ENCODE measurements around the gene ADGRE1.

Gene ADGRE1

DNA sequence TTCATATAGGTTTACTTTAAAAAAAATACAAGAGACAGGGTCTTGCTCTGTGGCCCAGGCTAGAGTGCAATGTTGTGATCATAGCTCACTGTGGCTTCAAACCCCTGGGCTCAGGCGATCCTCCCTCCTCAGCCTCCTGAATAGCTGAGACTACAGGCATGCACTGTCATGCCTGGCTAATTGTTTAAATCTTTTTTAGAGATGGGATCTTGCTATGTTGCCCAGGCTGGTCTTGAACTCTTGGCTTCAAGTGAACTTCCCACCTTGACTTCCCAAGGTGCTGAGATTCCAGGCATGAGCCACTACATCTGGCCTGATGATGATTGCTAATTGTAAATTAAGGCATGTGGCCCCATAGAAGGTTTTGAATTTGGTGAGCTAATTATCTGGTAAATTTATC, 35.4 kb upstream of the ADGRE1 start:
- H3K36me3 ChIP-seq (ENCODE audit: control insufficient read depth in 2 of 2, insufficient read depth in 1 of 2, low read length in 2 of 2), result no peaks in the 10 kb centered on the region
- H3K4me3 ChIP-seq (ENCODE audit: low read depth, low read length), result no peak overlapping the region
- H3K4me1 ChIP-seq (ENCODE audit: control insufficient read depth, insufficient read depth, low read length), result no peaks in the 10 kb centered on the region
- CTCF ChIA-PET, result interaction anchor here (4.7 kb wide), 1 partner anchor 11 kb away, joined by 30 read pairs; no protein-coding TSS in a partner anchor
- TF ChIP-seq ZNF121 (tag by site-specific recombination; IDR thresholded peaks at IDR 0.05) (0 out of 2 replicates have a peak, but pooled peaks have one; percentile 66), ZNF660 (tag by site-specific recombination; IDR thresholded peaks at IDR 0.05) (no peak)
- POLR2A ChIA-PET, result no interaction called here
- no peak overlapping the region for H3K27ac ChIP-seq (ENCODE audit: extremely low read depth, low read depth, low read length)
- H3K9me3 ChIP-seq (ENCODE audit: control insufficient read depth, insufficient read depth, low read depth, low read length), result no peaks in the 10 kb centered on the region

DNA sequence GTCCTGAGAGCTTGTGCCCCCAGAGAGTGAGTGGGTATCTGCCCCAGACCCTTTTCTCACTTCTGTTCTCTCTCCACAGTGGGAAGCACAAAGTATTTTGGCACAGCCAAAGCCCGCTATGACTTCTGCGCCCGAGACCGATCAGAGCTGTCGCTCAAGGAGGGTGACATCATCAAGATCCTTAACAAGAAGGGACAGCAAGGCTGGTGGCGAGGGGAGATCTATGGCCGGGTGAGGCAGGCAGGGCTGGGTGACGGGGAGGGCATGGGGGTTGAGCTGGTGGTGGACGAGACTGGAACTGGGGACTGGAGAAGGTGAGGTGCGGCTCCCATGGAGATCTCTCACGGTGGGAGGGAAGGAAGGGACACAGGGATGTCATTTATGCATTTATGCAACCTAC, 33.5 kb upstream of the ADGRE1 start:
- ChIA-PET CTCF (interaction anchor here (0.6 to 4.7 kb wide), 2 partner anchors 9 to 238 kb away, joined by 5 to 30 read pairs; no protein-coding TSS in a partner anchor), POLR2A (no interaction called here)
- Histone ChIP-seq H3K4me1 (ENCODE audit: control insufficient read depth, insufficient read depth, low read length) (no peaks in the 10 kb centered on the region), H3K36me3 (ENCODE audit: control insufficient read depth in 2 of 2, insufficient read depth in 1 of 2, low read length in 2 of 2) (no peaks in the 10 kb centered on the region), H3K27ac (ENCODE audit: extremely low read depth, low read depth, low read length) (no peak overlapping the region), H3K9me3 (ENCODE audit: control insufficient read depth, insufficient read depth, low read depth, low read length) (no peaks in the 10 kb centered on the region), H3K4me3 (ENCODE audit: low read depth, low read length) (no peak overlapping the region)
- TF ChIP-seq ZNF747 (tag by site-specific recombination; IDR thresholded peaks at IDR 0.05), result no peak

- Histone ChIP-seq H3K4me3 (ENCODE audit: low read depth, low read length) (no peak overlapping the region), H3K9me3 (ENCODE audit: control insufficient read depth, insufficient read depth, low read depth, low read length) (no peaks in the 10 kb centered on the region), H3K27ac (ENCODE audit: extremely low read depth, low read depth, low read length) (no peak overlapping the region), H3K36me3 (ENCODE audit: control insufficient read depth in 2 of 2, insufficient read depth in 1 of 2, low read length in 2 of 2) (no peaks in the 10 kb centered on the region), H3K4me1 (ENCODE audit: control insufficient read depth, insufficient read depth, low read length) (no peaks in the 10 kb centered on the region)
- TF ChIP-seq ZBTB8A (tag by site-specific recombination; IDR thresholded peaks at IDR 0.05) (no peak), ZNF561 (tag by site-specific recombination; IDR thresholded peaks at IDR 0.05; ENCODE audit: borderline replicate concordance) (no peak), ZNF280C (tag by site-specific recombination; IDR thresholded peaks at IDR 0.05) (no peak), PRDM1 (tag by site-specific recombination; IDR thresholded peaks at IDR 0.05) (no peak), MZF1 (tag by site-specific recombination; IDR thresholded peaks at IDR 0.05; ENCODE audit: borderline replicate concordance) (no peak), ZNF239 (tag by site-specific recombination; IDR thresholded peaks at IDR 0.05) (no peak), FEZF1 (tag by site-specific recombination; IDR thresholded peaks at IDR 0.05) (no peak), ZNF623 (tag by site-specific recombination; IDR thresholded peaks at IDR 0.05) (peak; percentile 85)
- POLR2A ChIA-PET, result no interaction called here
- CTCF ChIA-PET, result interaction anchor here (4.7 kb wide), 1 partner anchor 8 kb away, joined by 30 read pairs; no protein-coding TSS in a partner anchor
Measured at GRCh38 chr19:6854758-6855157, 32.6 kb upstream of the ADGRE1 start.

DNA sequence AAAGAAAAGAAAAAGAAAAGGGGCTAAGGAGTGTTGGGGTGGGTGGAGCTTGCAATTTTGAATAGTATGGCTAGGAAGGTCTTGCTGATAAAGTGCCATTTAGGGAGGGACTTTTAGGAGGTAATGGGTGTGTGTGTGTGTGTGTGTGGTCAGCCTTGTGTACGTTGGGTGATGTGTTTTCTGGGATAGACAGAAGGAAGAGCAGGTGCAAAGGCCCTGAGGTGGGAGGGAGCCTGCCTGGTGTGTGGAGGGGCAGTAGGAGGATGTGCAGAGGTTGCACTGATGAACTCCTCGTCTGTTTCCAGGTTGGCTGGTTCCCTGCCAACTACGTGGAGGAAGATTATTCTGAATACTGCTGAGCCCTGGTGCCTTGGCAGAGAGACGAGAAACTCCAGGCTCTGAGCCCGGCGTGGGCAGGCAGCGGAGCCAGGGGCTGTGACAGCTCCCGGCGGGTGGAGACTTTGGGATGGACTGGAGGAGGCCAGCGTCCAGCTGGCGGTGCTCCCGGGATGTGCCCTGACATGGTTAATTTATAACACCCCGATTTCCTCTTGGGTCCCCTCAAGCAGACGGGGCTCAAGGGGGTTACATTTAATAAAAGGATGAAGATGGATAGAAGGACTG, 30.5 kb upstream of the ADGRE1 start:
- TF ChIP-seq ZFHX2 (tag by site-specific recombination; conservative IDR thresholded peaks at IDR 0.05) (peak; percentile 42; the same call in 1 of the 2 replicates), ZNF623 (tag by site-specific recombination; IDR thresholded peaks at IDR 0.05) (peak; percentile 93), EGR2 (tag by site-specific recombination; IDR thresholded peaks at IDR 0.05; ENCODE audit: low read depth) (peak; percentile 81), MYNN (tag by site-specific recombination; IDR thresholded peaks at IDR 0.05; ENCODE audit: borderline replicate concordance) (no peak)
- TF ChIP-seq, protein P1, sequence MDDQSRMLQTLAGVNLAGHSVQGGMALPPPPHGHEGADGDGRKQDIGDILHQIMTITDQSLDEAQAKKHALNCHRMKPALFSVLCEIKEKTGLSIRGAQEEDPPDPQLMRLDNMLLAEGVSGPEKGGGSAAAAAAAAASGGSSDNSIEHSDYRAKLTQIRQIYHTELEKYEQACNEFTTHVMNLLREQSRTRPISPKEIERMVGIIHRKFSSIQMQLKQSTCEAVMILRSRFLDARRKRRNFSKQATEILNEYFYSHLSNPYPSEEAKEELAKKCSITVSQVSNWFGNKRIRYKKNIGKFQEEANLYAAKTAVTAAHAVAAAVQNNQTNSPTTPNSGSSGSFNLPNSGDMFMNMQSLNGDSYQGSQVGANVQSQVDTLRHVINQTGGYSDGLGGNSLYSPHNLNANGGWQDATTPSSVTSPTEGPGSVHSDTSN (CRISPR knock-in tag; IDR thresholded peaks at IDR 0.05), result no peak
- Histone ChIP-seq H3K4me3 (ENCODE audit: low read depth, low read length) (no peak overlapping the region), H3K4me1 (ENCODE audit: control insufficient read depth, insufficient read depth, low read length) (no peaks in the 10 kb centered on the region), H3K36me3 (ENCODE audit: control insufficient read depth in 2 of 2, insufficient read depth in 1 of 2, low read length in 2 of 2) (no peaks in the 10 kb centered on the region), H3K27ac (ENCODE audit: extremely low read depth, low read depth, low read length) (no peak overlapping the region), H3K9me3 (ENCODE audit: control insufficient read depth, insufficient read depth, low read depth, low read length) (no peaks in the 10 kb centered on the region)
- CTCF ChIA-PET, result interaction anchor here (0.6 to 1.3 kb wide), 2 partner anchors 114 to 119 kb away, joined by 3 to 4 read pairs; no protein-coding TSS in a partner anchor
- POLR2A ChIA-PET, result interaction anchor here (0.7 kb wide), 1 partner anchor 324 kb away, joined by 5 read pairs; no protein-coding TSS in a partner anchor
